Right cardiac atrium (tissue), 5 donors: ENCODE results near the gene ZNF74. TPM values are rescaled to one million over a fixed set of nuclear protein-coding genes. Genes with fewer than 3 reads are reported as not detected.

Experiments used
- ATAC-seq, 2 donors: fragments of 200-7000 bp; cut with Tn5 transposase; one replicate each; pipeline versions ENCODE4 v1.8.0 to v1.9.1; 2020; ENCODE audit warnings: moderate library complexity in 2 of 2, mild to moderate bottlenecking in 1 of 2
- DNase-seq, 3 donors: peaks; one replicate each; pipeline ENCODE4 v3.0.0-alpha.2; 2020
- H3K27ac ChIP-seq: one replicate; pipeline ENCODE4 v1.5.1; 2013; ENCODE audit warnings: mild to moderate bottlenecking, low read length, control low read depth, moderate library complexity
- H3K27me3 ChIP-seq: one replicate; pipeline ENCODE4 v1.6.1; 2013; ENCODE audit not compliant: control insufficient read depth, insufficient read depth
- H3K4me1 ChIP-seq: one replicate; pipeline ENCODE4 v1.6.1; 2013; ENCODE audit warnings: low read length; ENCODE audit not compliant: control insufficient read depth, insufficient read depth
- H3K4me3 ChIP-seq: one replicate; pipeline ENCODE4 v1.5.1; 2013; ENCODE audit warnings: low read length, control low read depth
- H3K9me3 ChIP-seq: one replicate; pipeline ENCODE4 v1.6.1; 2013; ENCODE audit warnings: low read length; ENCODE audit not compliant: control insufficient read depth
- WGBS: extraction: QIAGEN DNeasy Blood & Tissue Kit; methylation state at CpG from one replicate; pipeline ENCODE4 v1.1.7; 2013; 5-methylcytosine and 5-hydroxymethylcytosine counted together
- intact Hi-C, 4 donors: fragments of 100-400 bp; cut with DNase I; formaldehyde crosslinking; loops; one replicate each; pipeline versions ENCODE4 v1.11.0 to v1.14.0; 2022 to 2023
- polyA plus RNA-seq: library from polyadenylated mRNA; stranded (reverse); fragments of 200-250 nt; gene quantifications from one replicate; pipeline ENCODE4 v1.2.3, GENCODE V29; 2013
- total RNA-seq, 4 donors: library from RNA; stranded (reverse); fragmentation: NEBNext Ultra II Directional; extraction: Animal tissue kit (Norgen Biotek cat#: 25700); gene quantifications; one replicate each; pipeline ENCODE4 v1.2.1, GENCODE V29; 2021
- donor health status: healthy with polysubstance abuse.
- donor health status: DM: no; HTN: yes; CAD: no.
- donor health status: DM: no; HTN: no; CAD: no.
- donor health status: DM: no; HTN: yes; CAD: no; lungs with severe emphysema.
- donor health status: DM: yes; HTN: yes; CAD: no.

ZNF74 gene
- total and polyA plus RNA-seq, 5 donors: 3.5 to 6.5 (median 5.7) TPM

DNA sequence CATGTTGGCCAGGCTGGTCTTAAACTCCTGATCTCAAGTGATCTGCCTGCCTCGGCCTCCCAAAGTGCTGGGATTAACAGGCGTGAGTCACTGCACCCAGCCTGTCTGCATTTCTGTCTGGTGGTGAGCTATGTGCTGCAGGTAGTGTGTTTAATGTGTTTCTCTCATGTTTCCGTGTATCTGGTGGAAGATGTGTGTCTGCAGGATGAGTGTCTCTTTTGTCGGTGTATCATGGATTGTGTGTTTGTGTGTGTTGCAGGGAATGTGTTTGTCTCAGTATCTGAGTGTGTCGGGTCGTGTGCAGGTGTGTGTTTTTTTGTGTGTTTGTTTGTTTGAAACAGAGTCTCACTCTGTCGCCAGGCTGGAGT is 27.5 kb downstream of the ZNF74 start:
- ATAC-seq (no peak), DNase-seq (no peak)
- peaks cover 7% of the 10 kb centered on the region for H3K4me1 ChIP-seq
- intact Hi-C loops: loop anchor here in 2 of 4 donors (2.0 to 5.0 kb wide), 2 partner anchors 35 to 36 kb away; no protein-coding TSS in a partner anchor
- H3K4me3 ChIP-seq: no peak overlapping the region
- H3K27ac ChIP-seq: no peak overlapping the region
- H3K9me3 ChIP-seq: no peaks in the 10 kb centered on the region
- H3K27me3 ChIP-seq: no peaks in the 10 kb centered on the region
- 91% methylated on average over 7 of the region's 7 CpGs for WGBS

GRCh38 chr22:20422271-20423007 is 28.5 kb downstream of the ZNF74 start:
- ATAC-seq: no peak
- WGBS: 53% methylated on average over 21 of the region's 21 CpGs
- intact Hi-C loops: loop anchor here in 1 of 4 donors (5.0 kb wide), 1 partner anchor 35 kb away; no protein-coding TSS in a partner anchor

GRCh38 chr22:20423008-20423905 is 29.3 kb downstream of the ZNF74 start:
- ATAC-seq (peak; percentile 36 to 58), DNase-seq (peak; percentile 70 to 85 (median 80))
- WGBS: 50% methylated on average over 20 of the region's 20 CpGs
- Histone ChIP-seq H3K4me1 (peaks cover 7% of the 10 kb centered on the region), H3K27me3 (no peaks in the 10 kb centered on the region), H3K9me3 (no peaks in the 10 kb centered on the region), H3K27ac (no peak overlapping the region), H3K4me3 (no peak overlapping the region)
- intact Hi-C loops: loop anchor here in 1 of 4 donors (5.0 kb wide), 1 partner anchor 34 kb away; no protein-coding TSS in a partner anchor

More at GRCh38 chr22:20422271-20423007, 28.5 kb downstream of the ZNF74 start:
- Histone ChIP-seq H3K27me3 (no peaks in the 10 kb centered on the region), H3K27ac (no peak overlapping the region), H3K4me3 (no peak overlapping the region), H3K4me1 (peaks cover 7% of the 10 kb centered on the region), H3K9me3 (no peaks in the 10 kb centered on the region)
- DNase-seq: no peak

DNA sequence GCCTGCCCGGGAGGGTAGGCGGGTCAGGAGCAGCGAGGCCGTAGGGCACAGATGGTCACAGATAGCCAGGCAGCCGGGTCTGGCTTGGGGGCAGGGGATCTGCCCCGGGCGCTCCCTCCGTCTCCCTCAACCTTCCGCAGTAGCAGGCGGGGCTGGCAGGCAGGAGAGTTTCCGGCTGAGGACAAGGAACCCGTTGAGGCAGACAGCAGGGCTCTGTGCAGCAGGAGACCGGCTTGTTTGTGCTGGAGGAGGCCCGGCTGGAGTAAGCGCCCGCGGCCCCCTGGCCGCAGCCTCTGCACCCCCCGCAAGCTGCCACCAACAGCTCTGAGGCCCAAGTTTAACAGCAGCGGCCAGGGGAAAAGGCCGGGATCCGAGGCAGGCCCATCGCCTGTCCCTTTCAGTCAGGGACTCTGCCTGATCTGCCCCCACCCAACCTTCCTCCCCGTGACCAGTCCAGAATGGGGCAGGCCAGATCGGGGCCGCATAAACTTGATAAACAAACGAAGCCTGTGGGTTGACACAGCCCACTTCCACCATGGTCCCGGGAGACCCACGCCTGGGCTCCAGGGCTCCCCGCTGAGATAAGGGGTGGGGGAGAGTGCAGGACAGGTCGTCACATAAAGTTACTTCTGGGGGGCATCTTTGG is 30.1 kb downstream of the ZNF74 start:
- H3K4me3 ChIP-seq: no peak overlapping the region
- no peak overlapping the region for H3K27ac ChIP-seq
- intact Hi-C loops: loop anchor here in 1 of 4 donors (5.0 kb wide), 1 partner anchor 33 kb away; no protein-coding TSS in a partner anchor
- no peaks in the 10 kb centered on the region for H3K27me3 ChIP-seq
- peak in 2 of 3 donors; percentile 75 to 77 for DNase-seq
- ATAC-seq: peak; percentile 17 to 40
- 45% methylated on average over 31 of the region's 31 CpGs for WGBS
- no peaks in the 10 kb centered on the region for H3K9me3 ChIP-seq
- H3K4me1 ChIP-seq: peaks cover 7% of the 10 kb centered on the region

DNA sequence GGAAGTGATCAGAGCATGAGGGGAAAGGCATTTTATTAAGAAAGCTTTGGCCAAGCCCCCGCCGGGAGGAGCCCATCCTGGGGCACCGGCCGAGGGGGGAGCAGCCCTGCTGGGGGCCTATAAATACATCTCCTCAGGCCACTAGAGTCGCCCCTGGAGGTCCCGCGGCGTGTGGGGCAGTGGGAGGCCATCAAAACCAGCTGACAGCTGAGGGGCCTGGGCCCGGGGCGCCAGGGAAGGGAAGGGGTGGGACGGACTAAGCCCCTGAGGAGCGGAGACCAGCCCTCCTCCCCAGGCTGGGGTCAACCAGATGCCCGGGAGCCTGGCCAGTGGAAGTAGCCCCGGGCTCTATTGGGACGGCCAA is 30.6 kb downstream of the ZNF74 start:
- H3K27ac ChIP-seq: no peak overlapping the region
- WGBS: 49% methylated on average over 15 of the region's 15 CpGs
- DNase-seq (no peak), ATAC-seq (no peak)
- H3K9me3 ChIP-seq: no peaks in the 10 kb centered on the region
- H3K4me1 ChIP-seq: peaks cover 7% of the 10 kb centered on the region
- H3K27me3 ChIP-seq: no peaks in the 10 kb centered on the region
- H3K4me3 ChIP-seq: no peak overlapping the region
- intact Hi-C loops: loop anchor here in 1 of 4 donors (5.0 kb wide), 1 partner anchor 33 kb away; no protein-coding TSS in a partner anchor

DNA sequence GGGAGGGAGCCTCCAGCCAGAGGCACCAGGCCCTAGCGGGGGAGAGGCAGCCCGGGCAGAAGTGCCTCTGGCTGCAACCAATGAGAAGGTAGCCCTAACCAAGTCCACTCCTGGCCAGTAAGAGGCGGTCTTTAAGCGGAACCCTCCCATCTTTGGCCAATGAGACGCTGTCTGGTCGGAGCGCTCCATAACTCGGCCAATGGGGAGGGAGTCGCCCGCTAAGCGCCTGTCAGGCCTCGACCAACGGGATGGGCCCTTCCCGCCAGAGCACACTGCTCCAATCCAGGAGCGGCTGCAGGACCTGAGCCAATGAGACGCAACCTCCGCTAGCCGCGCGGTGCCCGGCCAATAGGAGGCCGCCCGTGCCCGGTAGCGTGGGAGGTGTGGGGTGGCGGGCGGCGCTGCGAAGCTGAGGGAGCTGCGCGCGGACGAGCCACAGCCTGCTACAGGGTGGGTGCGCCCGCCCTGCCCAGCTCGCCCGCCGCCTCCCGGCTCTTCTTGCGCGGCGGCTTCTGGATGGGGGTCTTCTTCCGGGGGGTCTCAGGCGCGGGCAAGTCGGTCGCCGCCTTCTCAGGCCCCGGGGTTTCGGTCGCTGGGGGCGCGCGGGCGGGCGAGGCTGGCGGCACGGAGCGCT is 31.1 kb downstream of the ZNF74 start:
- H3K27ac ChIP-seq: no peak overlapping the region
- intact Hi-C loops: loop anchor here in 1 of 4 donors (5.0 kb wide), 1 partner anchor 32 kb away; no protein-coding TSS in a partner anchor
- no peaks in the 10 kb centered on the region for H3K27me3 ChIP-seq
- 74% methylated on average over 59 of the region's 59 CpGs for WGBS
- no peaks in the 10 kb centered on the region for H3K9me3 ChIP-seq
- H3K4me1 ChIP-seq: peaks cover 7% of the 10 kb centered on the region
- H3K4me3 ChIP-seq: peak overlapping the region; percentile 7
- ATAC-seq: peak; percentile 25 to 36
- peak in 2 of 3 donors; percentile 72 to 82 for DNase-seq

DNA sequence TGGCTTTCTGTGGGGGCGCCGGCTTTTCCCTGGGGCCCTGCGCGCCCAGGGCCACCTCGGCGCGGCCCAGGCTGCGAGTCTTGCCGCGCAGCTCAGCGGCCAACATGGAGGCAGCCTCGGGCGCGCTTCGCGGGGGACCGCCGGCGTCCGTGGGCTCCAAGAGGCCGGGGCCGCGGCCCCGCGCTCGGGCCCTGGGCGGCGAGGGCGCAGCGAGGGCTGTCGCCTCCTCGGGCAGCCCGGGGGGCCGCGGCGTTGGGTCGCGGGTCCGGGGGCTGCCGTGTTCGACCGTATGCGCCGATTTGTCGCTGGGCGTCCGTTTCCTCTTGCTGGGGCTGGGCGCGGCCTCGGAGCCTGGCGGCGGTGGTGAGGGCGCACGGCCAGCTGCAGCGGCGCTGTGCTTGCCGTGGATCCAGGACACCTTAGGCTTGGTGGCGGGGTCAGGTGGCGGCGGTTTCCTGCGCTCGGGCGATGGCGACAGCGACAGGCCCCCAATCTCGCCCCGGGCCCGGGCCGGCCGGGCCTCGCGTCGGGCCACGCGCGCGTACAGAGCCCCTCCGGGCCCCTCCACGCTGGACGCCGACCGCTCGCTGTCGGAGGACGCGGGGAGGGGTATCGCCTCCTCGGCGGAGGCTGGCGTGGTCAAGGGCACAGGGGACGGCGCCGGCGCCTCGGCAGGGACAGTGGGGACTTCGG is 31.8 kb downstream of the ZNF74 start:
- Histone ChIP-seq H3K4me3 (peak overlapping the region; percentile 7), H3K27ac (no peak overlapping the region), H3K4me1 (peaks cover 7% of the 10 kb centered on the region), H3K27me3 (no peaks in the 10 kb centered on the region), H3K9me3 (no peaks in the 10 kb centered on the region)
- ATAC-seq (no peak), DNase-seq (no peak)
- WGBS: 57% methylated on average over 96 of the region's 96 CpGs
- intact Hi-C loops: no loop called here

DNA sequence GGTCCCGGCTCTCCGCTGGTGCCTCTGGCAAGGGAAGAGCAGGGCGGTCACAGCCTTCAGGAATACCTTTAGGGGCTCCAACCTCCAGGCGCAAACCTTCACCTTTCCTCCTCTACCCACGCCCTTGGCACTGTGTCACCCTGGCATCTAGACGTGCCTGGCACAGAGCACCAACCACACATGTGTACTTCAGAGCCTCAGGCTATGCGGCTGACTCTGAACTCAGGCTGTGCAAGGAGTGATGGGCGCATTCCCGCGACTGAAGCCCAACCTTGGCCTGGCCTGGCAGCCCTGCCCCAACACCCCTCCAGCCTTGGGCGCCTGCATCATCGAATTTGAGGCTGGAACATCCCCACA is 32.3 kb downstream of the ZNF74 start:
- 88% methylated on average over 12 of the region's 12 CpGs for WGBS
- no peak overlapping the region for H3K4me3 ChIP-seq
- intact Hi-C loops: no loop called here

GRCh38 chr22:20427104-20427944 is 33.4 kb downstream of the ZNF74 start:
- H3K4me3 ChIP-seq: no peak overlapping the region
- 89% methylated on average over 8 of the region's 8 CpGs for WGBS
- ATAC-seq: no peak

More for the DNA sequence above, 32.3 kb downstream of the ZNF74 start:
- H3K27me3 ChIP-seq: no peaks in the 10 kb centered on the region
- H3K9me3 ChIP-seq: no peaks in the 10 kb centered on the region
- no peak for DNase-seq
- H3K27ac ChIP-seq: no peak overlapping the region
- no peak for ATAC-seq
- H3K4me1 ChIP-seq: peaks cover 7% of the 10 kb centered on the region

More at GRCh38 chr22:20427104-20427944, 33.4 kb downstream of the ZNF74 start:
- Histone ChIP-seq H3K27ac (no peak overlapping the region), H3K9me3 (no peaks in the 10 kb centered on the region), H3K4me1 (peaks cover 7% of the 10 kb centered on the region), H3K27me3 (no peaks in the 10 kb centered on the region)
- intact Hi-C loops: no loop called here
- no peak for DNase-seq
